Measurements from ENCODE around the gene TREML2.

TREML2 gene

DNA sequence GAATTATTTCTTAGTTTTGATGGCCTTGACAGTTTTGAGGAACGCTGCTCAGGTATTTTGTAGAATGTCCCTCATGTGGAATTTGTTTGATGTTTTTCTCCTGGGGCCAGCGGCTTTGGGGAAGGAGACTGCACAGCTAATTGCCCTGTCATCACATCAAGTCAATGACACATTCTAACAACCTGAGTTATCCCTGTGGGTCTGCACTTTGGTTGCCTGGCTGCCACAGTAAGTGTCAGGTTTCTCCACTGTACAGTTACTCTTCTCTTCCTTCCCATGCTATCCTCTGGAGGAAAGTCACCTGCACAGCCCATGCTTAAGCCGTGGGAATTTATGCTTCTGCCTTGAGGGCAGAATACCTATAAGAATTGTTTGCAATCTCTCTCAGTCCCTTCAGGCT, 25.8 kb upstream of the TREML2 start (continued):
- TF ChIP-seq ZNF514 (tag by site-specific recombination; IDR thresholded peaks at IDR 0.05) (no peak), ZBTB7A (tag by site-specific recombination; IDR thresholded peaks at IDR 0.05; ENCODE audit: low read depth) (no peak), ZNF670 (tag by site-specific recombination; IDR thresholded peaks at IDR 0.05; ENCODE audit: low read depth) (no peak), ZNF707 (tag by site-specific recombination; IDR thresholded peaks at IDR 0.05) (no peak), ZNF830 (tag by site-specific recombination; IDR thresholded peaks at IDR 0.05; ENCODE audit: low read depth) (no peak), ZNF394 (tag by site-specific recombination; IDR thresholded peaks at IDR 0.05; ENCODE audit: borderline replicate concordance) (peak; percentile 69; the same call in 1 of the 2 replicates), ZNF362 (tag by site-specific recombination; IDR thresholded peaks at IDR 0.05) (no peak), ZNF530 (tag by site-specific recombination; IDR thresholded peaks at IDR 0.05; ENCODE audit: low read depth) (no peak), ZNF354C (tag by site-specific recombination; IDR thresholded peaks at IDR 0.05; ENCODE audit: borderline replicate concordance, low read depth) (no peak), ZNF366 (tag by site-specific recombination; conservative IDR thresholded peaks at IDR 0.05) (no peak), ZNF544 (tag by site-specific recombination; IDR thresholded peaks at IDR 0.05) (no peak), KLF8 (tag by site-specific recombination; IDR thresholded peaks at IDR 0.05) (no peak), ZBTB26 (tag by site-specific recombination; optimal IDR thresholded peaks at IDR 0.05) (no peak), ZBTB8A (tag by site-specific recombination; IDR thresholded peaks at IDR 0.05) (no peak), ZNF2 (tag by site-specific recombination; IDR thresholded peaks at IDR 0.05) (no peak), SP2 (tag by site-specific recombination; IDR thresholded peaks at IDR 0.05) (no peak), ZNF571 (tag by site-specific recombination; IDR thresholded peaks at IDR 0.05) (no peak), ZNF416 (tag by site-specific recombination; IDR thresholded peaks at IDR 0.05) (no peak), ZNF426 (tag by site-specific recombination; IDR thresholded peaks at IDR 0.05) (no peak), ZNF214 (tag by site-specific recombination; IDR thresholded peaks at IDR 0.05; ENCODE audit: borderline replicate concordance) (no peak), ZBTB1 (tag by site-specific recombination; IDR thresholded peaks at IDR 0.05) (no peak), ZSCAN4 (tag by site-specific recombination; IDR thresholded peaks at IDR 0.05) (no peak), ZNF302 (tag by site-specific recombination; IDR thresholded peaks at IDR 0.05; ENCODE audit: low read depth) (no peak)
- TF ChIP-seq, protein P1, sequence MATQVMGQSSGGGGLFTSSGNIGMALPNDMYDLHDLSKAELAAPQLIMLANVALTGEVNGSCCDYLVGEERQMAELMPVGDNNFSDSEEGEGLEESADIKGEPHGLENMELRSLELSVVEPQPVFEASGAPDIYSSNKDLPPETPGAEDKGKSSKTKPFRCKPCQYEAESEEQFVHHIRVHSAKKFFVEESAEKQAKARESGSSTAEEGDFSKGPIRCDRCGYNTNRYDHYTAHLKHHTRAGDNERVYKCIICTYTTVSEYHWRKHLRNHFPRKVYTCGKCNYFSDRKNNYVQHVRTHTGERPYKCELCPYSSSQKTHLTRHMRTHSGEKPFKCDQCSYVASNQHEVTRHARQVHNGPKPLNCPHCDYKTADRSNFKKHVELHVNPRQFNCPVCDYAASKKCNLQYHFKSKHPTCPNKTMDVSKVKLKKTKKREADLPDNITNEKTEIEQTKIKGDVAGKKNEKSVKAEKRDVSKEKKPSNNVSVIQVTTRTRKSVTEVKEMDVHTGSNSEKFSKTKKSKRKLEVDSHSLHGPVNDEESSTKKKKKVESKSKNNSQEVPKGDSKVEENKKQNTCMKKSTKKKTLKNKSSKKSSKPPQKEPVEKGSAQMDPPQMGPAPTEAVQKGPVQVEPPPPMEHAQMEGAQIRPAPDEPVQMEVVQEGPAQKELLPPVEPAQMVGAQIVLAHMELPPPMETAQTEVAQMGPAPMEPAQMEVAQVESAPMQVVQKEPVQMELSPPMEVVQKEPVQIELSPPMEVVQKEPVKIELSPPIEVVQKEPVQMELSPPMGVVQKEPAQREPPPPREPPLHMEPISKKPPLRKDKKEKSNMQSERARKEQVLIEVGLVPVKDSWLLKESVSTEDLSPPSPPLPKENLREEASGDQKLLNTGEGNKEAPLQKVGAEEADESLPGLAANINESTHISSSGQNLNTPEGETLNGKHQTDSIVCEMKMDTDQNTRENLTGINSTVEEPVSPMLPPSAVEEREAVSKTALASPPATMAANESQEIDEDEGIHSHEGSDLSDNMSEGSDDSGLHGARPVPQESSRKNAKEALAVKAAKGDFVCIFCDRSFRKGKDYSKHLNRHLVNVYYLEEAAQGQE (tag by site-specific recombination; IDR thresholded peaks at IDR 0.05), result no peak
- TF ChIP-seq, protein P2, sequence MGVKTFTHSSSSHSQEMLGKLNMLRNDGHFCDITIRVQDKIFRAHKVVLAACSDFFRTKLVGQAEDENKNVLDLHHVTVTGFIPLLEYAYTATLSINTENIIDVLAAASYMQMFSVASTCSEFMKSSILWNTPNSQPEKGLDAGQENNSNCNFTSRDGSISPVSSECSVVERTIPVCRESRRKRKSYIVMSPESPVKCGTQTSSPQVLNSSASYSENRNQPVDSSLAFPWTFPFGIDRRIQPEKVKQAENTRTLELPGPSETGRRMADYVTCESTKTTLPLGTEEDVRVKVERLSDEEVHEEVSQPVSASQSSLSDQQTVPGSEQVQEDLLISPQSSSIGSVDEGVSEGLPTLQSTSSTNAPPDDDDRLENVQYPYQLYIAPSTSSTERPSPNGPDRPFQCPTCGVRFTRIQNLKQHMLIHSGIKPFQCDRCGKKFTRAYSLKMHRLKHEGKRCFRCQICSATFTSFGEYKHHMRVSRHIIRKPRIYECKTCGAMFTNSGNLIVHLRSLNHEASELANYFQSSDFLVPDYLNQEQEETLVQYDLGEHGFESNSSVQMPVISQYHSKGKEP (tag by site-specific recombination; IDR thresholded peaks at IDR 0.05), result peak; percentile 54; the same call in 1 of the 2 replicates
- TF ChIP-seq, protein P3, sequence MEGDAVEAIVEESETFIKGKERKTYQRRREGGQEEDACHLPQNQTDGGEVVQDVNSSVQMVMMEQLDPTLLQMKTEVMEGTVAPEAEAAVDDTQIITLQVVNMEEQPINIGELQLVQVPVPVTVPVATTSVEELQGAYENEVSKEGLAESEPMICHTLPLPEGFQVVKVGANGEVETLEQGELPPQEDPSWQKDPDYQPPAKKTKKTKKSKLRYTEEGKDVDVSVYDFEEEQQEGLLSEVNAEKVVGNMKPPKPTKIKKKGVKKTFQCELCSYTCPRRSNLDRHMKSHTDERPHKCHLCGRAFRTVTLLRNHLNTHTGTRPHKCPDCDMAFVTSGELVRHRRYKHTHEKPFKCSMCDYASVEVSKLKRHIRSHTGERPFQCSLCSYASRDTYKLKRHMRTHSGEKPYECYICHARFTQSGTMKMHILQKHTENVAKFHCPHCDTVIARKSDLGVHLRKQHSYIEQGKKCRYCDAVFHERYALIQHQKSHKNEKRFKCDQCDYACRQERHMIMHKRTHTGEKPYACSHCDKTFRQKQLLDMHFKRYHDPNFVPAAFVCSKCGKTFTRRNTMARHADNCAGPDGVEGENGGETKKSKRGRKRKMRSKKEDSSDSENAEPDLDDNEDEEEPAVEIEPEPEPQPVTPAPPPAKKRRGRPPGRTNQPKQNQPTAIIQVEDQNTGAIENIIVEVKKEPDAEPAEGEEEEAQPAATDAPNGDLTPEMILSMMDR (tag by site-specific recombination; IDR thresholded peaks at IDR 0.05), result no peak
- TF ChIP-seq, protein P4, sequence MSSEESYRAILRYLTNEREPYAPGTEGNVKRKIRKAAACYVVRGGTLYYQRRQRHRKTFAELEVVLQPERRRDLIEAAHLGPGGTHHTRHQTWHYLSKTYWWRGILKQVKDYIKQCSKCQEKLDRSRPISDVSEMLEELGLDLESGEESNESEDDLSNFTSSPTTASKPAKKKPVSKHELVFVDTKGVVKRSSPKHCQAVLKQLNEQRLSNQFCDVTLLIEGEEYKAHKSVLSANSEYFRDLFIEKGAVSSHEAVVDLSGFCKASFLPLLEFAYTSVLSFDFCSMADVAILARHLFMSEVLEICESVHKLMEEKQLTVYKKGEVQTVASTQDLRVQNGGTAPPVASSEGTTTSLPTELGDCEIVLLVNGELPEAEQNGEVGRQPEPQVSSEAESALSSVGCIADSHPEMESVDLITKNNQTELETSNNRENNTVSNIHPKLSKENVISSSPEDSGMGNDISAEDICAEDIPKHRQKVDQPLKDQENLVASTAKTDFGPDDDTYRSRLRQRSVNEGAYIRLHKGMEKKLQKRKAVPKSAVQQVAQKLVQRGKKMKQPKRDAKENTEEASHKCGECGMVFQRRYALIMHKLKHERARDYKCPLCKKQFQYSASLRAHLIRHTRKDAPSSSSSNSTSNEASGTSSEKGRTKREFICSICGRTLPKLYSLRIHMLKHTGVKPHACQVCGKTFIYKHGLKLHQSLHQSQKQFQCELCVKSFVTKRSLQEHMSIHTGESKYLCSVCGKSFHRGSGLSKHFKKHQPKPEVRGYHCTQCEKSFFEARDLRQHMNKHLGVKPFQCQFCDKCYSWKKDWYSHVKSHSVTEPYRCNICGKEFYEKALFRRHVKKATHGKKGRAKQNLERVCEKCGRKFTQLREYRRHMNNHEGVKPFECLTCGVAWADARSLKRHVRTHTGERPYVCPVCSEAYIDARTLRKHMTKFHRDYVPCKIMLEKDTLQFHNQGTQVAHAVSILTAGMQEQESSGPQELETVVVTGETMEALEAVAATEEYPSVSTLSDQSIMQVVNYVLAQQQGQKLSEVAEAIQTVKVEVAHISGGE (tag by site-specific recombination; conservative IDR thresholded peaks at IDR 0.05; ENCODE audit: low read depth), result no peak
